ENCODE data around the gene MMP28. TPM values are rescaled to one million over a fixed set of nuclear protein-coding genes. Genes with fewer than 3 reads are reported as not detected.

The MMP28 gene
- total RNA-seq, 1 experiment from 2014 or later: not detected

DNA sequence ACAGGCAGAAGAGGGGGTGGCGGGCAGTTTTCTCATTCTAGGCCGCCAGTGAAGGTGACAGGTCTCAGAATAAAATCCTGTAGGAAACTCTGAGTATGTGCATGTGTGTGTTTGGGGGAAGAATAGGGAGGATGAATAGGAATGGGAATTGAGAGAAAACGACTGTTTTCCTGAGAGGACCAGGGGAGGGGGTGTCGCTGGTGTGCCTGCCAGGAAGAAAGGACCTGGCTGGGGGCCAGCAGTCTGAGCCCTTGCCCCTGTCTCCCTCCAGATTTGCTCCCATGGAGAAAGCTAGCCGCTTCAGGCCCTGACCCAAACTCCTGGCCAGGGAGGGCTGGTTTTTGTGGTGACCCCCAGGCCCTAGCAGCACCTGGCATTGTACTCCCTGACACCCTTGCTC, 20.4 kb downstream of the MMP28 start:
- in situ Hi-C loops (cut with HindIII; ENCODE audit: low pct_unique_long_range_greater_than_20kb, low sequenced_read_pairs): no loop called here
- DNase-seq (ENCODE audit: low read depth, low spot score): no peak

DNA sequence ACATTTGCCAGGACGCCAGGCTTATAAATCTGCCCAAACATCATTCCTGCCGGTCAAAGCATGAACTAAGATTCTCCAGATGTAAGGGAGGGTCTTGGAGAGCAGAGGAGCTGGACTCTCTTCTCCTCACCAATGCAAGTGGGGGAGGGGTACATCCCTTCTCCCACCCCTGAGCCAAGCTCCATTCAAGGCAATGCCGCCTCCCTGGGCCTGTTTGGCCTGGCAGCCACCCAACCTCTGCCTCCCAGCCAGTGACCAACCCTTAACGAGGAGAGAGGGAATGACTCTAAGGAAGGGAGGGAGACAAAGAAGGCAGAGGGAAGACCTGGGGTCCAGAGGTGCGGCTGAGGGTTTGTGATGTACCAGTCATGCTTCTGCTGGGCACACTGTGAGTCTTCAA, 20.9 kb downstream of the MMP28 start:
- DNase-seq (ENCODE audit: low read depth, low spot score): no peak
- in situ Hi-C loops (cut with HindIII; ENCODE audit: low pct_unique_long_range_greater_than_20kb, low sequenced_read_pairs): no loop called here

- in situ Hi-C loops (cut with HindIII; ENCODE audit: low pct_unique_long_range_greater_than_20kb, low sequenced_read_pairs): no loop called here
- no peak for DNase-seq (ENCODE audit: low read depth, low spot score)
Observed at GRCh38 chr17:35773679-35774425, 21.6 kb downstream of the MMP28 start.

DNA sequence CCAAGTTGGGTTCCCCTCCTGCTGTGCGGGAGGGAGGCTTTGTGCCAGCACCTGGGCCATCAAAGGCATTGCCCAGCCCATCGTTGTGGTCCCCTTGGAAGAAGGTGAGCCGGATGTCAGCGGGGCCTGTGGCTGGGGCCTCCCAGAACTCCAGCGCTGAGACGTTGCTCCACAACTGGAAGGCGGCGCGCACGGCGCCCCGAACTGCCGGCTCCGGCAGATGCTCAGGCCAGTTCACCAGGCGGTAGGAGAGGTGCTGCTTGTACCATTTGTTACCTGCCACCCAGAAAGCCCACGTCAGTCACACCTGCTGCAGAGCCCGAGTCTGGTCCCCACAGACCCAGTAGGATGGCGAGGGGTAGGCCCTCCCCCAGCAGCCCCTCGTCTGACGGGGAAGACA, 22.3 kb downstream of the MMP28 start:
- DNase-seq (ENCODE audit: low read depth, low spot score): no peak
- in situ Hi-C loops (cut with HindIII; ENCODE audit: low pct_unique_long_range_greater_than_20kb, low sequenced_read_pairs): no loop called here

DNA sequence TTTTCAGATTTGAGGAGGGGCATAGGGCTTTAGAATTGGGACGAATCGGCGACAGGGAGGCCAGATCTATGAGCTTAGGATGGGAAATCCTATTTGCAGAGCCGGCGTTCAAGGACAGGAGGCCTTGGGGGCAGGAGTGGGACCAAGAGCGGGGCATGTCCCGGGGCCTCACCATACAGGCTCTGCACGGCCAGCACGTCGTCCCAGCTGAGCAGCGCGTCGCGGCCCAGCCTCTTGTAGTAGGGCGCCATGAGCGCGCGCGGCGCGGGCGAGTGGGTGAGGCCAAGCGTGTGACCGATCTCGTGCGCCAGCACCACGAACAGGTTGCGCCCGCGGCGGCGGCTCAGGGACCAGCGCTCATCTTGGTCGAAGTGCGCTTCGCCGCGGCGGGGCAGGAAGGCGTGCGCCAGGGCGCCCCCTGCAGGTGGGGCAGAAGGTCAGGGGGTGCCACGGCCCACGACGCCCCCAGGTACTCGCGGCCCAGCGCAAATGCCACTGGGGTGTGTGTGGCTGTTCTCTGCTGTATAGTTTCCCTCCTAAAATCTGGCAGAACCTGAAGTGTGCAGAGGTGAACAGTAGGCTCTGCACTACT, 25.4 kb downstream of the MMP28 start:
- in situ Hi-C loops (cut with HindIII; ENCODE audit: low pct_unique_long_range_greater_than_20kb, low sequenced_read_pairs): no loop called here
- DNase-seq (ENCODE audit: low read depth, low spot score): no peak

- in situ Hi-C loops (cut with HindIII; ENCODE audit: low pct_unique_long_range_greater_than_20kb, low sequenced_read_pairs): no loop called here
- DNase-seq (ENCODE audit: low read depth, low spot score): no peak
Observed at GRCh38 chr17:35768797-35769196, 26.6 kb downstream of the MMP28 start.

DNA sequence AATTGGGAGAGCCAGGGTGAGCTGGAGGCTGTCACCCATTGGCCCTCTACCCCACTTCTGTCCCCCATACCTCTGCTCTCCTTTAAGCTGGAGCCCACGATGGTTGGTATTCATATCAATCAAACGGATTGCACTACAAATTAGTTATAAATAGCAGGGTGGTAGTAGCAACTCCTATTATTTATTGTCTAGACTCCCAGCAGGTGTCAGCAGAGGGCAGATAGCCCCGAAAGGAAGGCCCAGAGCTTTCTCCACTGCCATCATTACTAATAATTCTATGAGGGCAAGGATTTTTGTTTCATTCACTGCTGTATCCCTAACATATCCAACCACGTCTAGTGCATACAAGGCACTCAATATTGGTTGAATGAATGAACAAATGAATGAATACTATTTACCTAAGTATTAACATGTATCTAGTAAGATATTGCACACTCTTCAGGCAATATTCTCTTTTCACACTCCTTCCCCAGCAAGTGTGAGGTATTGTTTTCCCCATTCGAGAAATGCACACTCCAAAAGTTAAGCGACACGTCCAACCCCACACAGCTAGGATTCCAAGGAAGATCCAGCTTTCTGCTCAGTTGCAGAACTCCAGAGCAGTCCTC, 28.4 kb downstream of the MMP28 start:
- in situ Hi-C loops (cut with HindIII; ENCODE audit: low pct_unique_long_range_greater_than_20kb, low sequenced_read_pairs): no loop called here
- DNase-seq (ENCODE audit: low read depth, low spot score): peak; percentile 55

GRCh38 chr17:35766489-35766877, 29.0 kb downstream of the MMP28 start:
- in situ Hi-C loops (cut with HindIII; ENCODE audit: low pct_unique_long_range_greater_than_20kb, low sequenced_read_pairs): no loop called here
- DNase-seq (ENCODE audit: low read depth, low spot score): no peak

DNA sequence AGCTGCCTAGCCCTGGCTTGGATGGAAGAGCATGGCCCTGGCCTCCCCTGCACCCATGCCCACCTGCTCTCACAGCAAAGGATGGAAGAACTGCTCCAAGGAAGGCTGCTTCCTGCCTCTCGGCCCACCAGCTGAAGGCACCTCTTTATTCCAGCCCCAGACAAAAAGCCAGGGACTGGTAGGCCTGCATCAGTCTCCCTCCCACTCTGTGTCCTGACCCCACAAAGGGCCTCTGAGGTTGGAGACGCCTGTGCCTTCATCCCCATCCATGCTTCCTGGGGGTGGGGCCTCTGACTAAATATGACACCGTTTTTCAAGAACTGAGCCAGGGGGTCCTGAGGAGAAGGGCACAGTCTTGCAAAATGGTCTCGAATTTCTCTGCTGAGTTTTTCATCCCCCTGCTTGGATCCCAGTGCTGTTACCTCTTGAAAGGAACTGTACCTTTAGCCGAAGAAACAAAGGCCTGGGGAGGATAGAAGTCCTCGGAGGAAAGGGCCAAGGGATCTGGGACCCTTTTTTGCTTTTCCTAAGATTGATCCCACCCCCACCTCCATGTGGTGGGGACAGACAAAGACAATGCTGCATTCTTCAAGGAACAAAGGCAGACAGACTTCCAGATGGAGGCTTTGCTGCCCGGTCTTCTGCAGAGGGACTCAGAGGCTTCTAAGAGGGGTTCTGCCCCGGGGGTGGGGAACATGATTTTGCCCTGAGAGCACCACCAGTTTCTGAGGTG, 29.5 kb downstream of the MMP28 start:
- DNase-seq (ENCODE audit: low read depth, low spot score): no peak

DNA sequence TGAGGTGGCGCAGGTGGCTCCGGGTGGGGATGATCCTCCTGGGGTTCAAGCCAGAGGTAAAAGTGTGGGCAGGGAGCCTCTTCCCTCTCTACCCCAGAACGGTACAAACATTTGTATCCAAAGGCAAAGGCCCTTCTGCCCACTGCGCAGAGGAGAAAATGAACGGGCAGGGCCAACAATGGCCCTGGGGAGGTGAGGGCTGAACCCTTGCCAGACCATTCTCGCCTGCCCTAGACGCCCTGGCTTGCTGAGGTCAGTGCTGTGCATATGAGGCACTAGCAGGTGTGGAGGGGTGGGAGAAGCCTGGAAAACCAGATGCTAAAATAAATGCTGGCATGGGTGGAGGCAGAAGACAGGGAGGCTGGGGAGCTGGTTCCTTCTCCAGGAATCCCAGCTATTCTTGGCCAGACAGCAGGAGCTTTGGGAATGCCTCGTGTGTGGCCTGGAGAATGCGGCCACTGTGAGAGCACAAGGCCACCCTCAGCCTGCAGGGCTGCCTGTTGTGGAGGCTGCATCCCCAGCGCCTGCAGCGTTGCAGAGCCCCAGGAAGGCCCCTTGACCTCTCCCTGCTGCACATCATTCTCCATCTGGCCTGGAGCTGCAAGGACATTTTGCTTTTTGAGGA, 30.2 kb downstream of the MMP28 start:
- in situ Hi-C loops (cut with HindIII; ENCODE audit: low pct_unique_long_range_greater_than_20kb, low sequenced_read_pairs): no loop called here
- DNase-seq (ENCODE audit: low read depth, low spot score): no peak

More for the DNA sequence above, 29.5 kb downstream of the MMP28 start:
- in situ Hi-C loops (cut with HindIII; ENCODE audit: low pct_unique_long_range_greater_than_20kb, low sequenced_read_pairs): no loop called here

DNA sequence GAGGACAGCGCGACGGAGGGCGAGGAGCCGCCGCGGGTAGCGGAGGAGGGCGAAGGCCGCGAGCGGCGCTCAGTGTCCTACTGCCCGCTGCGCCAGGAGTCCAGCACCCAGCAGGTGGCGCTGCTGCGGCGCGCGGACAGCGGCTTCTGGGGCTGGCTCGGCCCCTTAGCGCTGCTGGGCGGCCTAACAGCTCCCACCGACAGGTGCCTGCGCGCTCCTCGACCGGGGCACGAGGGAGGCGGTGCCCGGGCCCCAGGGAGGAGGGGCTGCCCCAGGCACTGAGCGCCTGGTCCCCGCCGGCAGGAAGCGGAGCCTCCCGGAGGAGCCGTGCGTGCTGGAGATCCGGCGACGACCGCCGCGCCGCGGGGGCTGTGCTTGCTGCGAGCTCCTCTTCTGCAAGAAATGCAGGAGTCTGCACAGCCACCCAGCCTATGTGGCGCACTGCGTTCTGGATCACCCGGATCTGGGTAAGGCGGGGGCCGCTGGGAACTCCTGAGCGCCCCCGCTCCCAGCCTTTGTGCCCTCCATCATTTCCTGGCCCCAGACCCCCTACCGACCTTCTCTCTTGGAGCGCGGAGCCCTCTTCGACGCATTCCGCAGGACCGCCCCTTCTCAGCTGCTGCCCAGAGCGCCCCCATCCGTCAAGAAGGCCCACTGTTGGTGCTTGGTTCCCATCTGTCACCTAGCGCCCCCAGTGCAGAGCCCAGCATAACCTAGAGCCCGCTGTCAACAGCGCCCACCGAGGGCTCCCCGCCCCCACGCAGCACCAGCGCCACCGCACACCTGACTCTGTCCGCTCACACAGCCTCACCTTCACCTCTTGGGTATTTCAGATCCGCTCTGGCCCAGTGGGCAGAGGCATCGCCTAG, 31.1 kb downstream of the MMP28 start:
- in situ Hi-C loops (cut with HindIII; ENCODE audit: low pct_unique_long_range_greater_than_20kb, low sequenced_read_pairs): no loop called here

DNA sequence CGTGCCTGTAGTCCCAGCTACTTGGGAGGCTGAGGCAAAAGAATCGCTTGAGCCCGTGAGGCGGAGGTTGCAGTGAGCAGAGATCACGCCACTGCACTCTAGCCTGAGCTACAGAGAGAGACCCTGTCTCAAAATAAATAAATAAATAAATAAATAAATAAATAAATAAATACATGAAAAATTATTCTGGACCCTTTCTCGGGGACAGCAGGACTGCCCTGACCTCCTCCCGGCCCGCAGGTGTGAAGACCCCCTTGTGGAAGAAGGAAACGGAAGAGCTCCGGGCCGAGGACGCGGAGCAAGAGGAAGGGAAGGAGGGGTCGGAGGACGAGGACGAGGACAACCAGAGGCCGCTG, 31.7 kb downstream of the MMP28 start:
- no peak for DNase-seq (ENCODE audit: low read depth, low spot score)
- in situ Hi-C loops (cut with HindIII; ENCODE audit: low pct_unique_long_range_greater_than_20kb, low sequenced_read_pairs): no loop called here

More for the DNA sequence above, 31.1 kb downstream of the MMP28 start:
- peak; percentile 88 for DNase-seq (ENCODE audit: low read depth, low spot score)

GRCh38 chr17:35761601-35762000, 33.8 kb downstream of the MMP28 start:
- DNase-seq (ENCODE audit: low read depth, low spot score): no peak
- in situ Hi-C loops (cut with HindIII; ENCODE audit: low pct_unique_long_range_greater_than_20kb, low sequenced_read_pairs): no loop called here

DNA sequence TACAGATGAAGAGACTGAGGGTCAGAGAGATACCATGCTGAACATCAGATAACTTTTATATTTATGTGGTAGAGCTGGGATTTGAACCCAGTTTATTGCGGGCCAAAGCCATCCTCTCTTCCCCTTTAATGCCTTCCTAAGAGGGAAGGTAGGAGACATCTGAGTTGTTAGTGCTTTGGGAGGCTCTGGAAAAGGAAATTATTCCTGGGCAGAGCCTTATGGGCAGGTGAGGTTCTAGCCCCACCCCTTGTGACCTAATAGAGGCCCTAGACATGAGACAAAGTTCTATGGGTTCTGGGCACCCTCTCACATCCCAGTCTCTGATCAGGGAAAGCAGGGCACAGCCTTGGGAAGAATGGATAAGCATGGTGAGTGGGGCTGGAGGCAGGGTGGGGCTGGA, 34.9 kb downstream of the MMP28 start, which contains the start of gene C17orf50:
Gene C17orf50, plus strand, starts transcription at position 301 of the 400 bp plus-strand sequence. Its CDS starts 55 bp downstream, at position 356.
- in situ Hi-C loops (cut with HindIII; ENCODE audit: low pct_unique_long_range_greater_than_20kb, low sequenced_read_pairs): no loop called here
- no peak for DNase-seq (ENCODE audit: low read depth, low spot score)

DNA sequence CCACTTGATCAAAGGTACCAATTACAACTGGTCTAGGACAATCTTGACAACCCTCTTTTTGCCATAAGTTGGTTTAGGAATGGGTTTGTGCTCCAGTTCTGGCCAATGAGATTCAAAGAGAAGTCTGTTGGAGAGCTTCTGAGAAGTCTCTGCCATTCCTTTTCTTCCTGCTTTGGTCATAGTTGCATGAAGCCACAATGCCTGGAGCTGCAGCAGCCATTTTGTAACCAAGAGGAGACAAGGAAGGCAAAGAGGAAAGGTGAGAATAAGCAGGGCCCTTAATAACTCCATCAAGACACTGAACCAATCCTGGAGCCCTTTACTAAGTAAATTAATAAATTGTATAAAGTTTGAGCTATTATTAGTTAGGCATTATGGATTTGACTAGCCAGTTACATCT, 38.2 kb downstream of the MMP28 start:
- DNase-seq (ENCODE audit: low read depth, low spot score): no peak
- in situ Hi-C loops (cut with HindIII; ENCODE audit: low pct_unique_long_range_greater_than_20kb, low sequenced_read_pairs): no loop called here

DNA sequence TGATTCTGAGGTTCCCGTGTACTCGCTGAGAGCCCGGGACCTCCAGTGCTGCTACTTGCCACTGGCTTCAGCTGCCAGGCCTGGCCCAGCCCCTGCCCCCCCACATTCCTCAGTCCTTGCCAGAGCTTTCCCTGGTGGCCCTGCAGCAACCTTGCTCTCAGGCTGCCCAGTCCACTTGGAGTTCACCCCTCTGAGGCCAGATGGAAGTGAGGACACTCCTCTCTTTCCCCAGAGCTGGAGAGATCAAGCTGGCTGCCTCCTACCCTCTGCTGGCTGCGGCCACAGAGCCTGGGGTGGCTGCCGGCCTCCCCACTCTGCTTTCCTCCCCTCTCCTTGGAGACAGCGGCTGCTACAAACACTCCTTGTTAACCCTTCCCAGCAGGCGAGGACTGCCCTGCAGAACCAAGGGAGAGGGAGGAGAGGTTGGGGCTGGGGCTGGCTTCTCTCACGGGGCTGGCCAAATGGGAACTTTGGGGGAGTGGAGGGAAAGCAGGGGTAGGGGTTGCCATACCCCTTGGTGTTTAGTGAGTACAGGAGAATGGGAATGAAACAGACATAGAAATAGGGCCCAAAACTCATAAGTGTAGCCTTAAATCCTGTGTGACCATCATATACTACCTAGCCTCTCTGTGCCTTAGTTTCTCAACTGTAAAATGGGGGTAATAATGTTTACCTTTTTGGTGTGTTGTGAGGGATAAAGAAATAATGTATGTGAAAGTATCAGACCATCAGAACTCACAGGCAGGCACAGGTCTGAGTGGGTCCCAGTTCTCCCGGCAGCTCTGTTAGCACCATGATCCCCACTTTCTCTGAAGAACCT, 42.3 kb downstream of the MMP28 start, which contains the start of gene GAS2L2:
Gene GAS2L2, minus strand, starts transcription at position 295 of the 820 bp plus-strand sequence. CDS start 389 bp downstream, outside the sequence.
- DNase-seq (ENCODE audit: low read depth, low spot score): no peak
- in situ Hi-C loops (cut with HindIII; ENCODE audit: low pct_unique_long_range_greater_than_20kb, low sequenced_read_pairs): no loop called here

All from SK-MEL-5 (cell line).